GM19240 (cell line): ENCODE data around the gene LRFN4.
"Not testable (repeated sequence)": the region's sequence is repeated elsewhere in the genome, so short reads cannot be mapped to it uniquely, and the experiment has no call there.

ENCODE experiments used
- DNase-seq: peaks from one replicate; pipeline ENCODE4 v3.0.0; 2011; ENCODE audit warnings: low spot score; ENCODE audit not compliant: insufficient read length

LRFN4 gene

DNA sequence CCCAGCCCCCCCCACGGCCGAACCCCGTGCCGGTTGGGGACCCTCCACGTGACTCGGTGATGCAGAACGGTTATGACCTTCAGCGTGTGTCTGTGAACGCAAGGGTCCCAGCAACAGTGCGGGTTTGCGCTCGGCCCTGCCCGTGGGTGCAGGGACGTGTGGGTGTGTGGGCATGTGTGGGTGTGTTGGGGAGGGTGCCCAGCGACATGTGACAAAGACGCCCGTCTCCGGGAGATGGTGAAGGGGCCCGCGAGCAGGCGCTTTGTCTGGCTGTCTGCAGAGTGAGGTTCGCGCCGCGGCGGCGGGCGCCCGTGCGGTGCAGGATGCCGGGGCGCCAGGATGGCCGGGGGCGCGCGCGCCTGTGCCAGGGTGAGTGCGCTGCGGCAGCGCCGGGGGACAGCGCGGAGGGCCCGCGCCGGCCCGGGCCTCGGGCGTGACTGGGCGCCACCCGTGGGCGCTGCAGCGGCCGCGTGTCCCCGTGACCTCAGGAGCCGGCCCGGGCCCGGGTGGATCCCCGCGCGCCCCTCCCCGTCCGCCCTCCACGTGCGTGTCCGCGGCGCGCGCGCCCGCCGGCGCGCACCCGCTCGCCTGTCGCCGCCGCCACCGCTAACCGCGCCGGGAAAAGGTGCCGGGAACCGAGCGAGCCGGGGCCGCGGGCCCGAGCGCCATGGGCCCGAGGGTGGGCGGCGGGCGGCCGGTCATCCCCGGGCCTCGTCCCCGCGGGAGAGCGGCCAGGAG, at the start of gene LRFN4:
LRFN4 (plus strand) TSS at position 569 of the 738 bp plus-strand sequence. CDS start 681 bp downstream, outside the sequence.
- peak; percentile 45 for DNase-seq

DNA sequence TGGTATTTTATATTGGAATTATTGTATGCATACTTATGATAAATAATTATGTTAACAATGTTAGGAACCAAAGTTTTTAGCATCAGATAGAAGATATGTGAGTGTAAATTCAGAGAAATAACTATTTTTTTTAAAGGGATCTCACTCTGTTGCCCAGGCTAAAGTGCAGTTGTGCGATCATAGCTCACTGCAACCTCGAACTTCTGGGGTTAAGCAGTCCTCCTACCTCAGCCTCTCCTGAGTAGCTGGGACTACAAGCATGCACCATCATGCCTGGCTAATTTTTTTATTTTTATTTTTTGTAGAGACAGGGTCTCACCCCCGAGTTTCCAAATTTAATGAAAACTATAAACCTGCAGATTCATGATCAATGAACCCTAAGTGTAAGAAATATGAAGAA, 47.3 kb upstream of the LRFN4 start:
- no peak for DNase-seq

DNA sequence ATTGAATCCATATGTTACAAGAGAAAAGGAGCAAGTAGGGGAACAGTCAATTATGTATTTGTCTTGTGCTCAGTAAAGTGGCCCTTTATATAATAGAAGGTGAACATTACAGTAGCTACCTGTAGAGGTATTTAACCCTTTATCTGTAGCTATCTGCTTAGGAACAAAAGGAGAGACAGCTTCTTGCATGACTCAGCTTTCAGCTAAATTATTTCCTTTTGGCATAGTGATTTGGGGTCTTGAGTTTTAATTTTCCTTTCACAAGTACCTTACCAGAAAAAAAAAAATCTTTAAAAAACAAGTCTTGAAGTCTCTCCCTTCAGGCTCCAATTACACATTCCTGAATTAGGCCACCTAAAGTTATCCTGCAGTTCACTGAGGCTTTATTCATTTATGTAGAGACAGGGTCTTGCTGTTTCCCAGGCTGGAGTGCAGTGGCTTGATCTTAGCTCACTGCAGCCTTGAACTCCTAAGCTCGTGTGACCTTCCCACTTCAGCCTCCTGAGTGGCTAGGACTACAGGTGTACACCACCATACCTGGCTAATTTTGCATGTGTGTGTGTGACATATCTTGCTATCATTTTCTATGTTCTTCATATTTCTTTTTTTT, 46.2 kb upstream of the LRFN4 start:
- DNase-seq = no peak

DNA sequence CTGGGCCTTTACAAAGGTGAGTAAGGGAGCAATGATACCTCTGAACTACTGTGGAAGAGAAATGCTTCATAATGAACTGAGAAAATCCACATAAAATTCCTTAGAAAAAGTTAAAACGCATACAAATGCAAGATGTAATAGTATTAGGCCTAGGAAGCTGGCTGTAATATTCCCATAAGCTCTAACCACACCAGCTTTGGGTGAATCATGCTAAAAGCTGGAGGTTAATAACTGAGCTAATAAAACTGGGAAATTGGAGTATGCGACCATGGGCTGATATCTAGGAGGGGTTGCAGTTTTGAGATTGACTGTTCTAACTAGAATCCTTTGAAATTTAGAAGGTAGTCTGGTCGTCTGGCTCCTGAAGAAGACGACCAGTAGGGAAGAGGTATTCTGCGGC, 42.2 kb upstream of the LRFN4 start:
- no peak for DNase-seq

DNA sequence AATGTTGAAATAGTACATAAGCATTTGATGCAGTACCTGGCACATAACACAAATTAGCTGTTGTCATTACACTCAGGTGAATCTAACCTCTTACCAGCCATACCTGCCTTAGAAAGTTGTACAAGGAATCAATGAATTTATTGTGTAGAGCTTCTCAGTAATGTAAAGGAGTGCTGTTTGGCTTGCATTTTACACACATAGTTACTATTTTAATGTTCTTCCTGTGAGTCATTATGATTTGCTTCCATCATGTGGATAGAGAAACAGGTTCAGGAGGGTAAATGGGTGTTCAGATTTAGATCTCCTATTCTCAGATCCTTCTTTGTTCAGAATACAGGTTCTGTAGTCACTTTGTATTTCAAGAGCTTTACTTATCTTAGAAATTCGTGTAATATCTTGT, 41.2 kb upstream of the LRFN4 start:
- DNase-seq = no peak

DNA sequence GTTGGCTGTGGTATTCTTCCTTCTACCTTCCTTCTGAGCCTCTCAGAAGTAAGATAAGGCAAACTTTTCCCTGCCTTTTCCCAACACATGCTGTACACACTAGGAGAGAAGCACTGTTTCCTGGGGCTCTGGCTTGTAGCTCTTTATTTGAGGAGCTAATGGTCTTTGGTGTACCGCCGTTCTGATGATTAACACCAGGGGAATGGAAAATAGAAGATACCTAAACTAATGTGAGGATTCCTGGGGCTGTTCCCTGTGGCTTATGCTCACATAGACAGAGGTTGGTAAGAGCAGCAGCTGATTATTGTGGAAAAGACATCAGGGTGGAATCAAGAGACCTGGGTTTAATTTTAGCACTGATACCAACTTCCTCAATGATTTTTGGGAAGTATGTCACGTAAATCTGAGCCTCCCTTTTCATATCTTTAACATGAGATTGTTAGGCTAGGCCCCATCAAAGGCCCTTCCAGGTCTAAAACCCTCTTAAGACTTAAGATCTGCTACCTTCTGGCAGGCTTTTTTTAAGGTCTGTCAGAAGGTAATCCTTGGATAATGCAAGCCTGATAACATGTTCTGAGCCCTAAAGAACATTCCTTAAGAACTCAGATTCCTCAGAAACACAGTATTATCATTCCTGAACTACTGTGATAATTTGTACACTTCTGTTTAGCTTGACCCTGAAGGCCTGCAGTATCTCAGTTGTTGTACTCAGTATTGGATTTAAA, 38.5 kb upstream of the LRFN4 start:
- no peak for DNase-seq

DNA sequence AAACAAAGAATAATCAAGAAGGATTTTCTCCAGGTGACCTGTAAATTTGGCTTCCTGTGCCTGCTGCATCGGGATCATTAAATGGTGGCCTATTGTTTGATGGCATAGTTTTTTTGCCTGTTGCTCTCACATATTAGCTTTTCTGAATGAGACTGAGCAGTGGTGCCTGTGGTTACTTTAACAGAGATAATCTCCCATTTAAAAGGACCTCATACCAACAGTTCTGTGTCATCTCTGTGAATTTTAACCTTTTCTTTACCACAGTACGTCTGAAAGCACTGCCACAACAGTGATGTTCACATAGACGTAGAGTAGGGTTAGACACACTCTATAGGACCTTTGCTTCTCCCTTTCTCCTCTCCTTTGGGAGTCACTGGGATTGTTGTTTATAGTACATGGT, 36.5 kb upstream of the LRFN4 start:
- no peak for DNase-seq

DNA sequence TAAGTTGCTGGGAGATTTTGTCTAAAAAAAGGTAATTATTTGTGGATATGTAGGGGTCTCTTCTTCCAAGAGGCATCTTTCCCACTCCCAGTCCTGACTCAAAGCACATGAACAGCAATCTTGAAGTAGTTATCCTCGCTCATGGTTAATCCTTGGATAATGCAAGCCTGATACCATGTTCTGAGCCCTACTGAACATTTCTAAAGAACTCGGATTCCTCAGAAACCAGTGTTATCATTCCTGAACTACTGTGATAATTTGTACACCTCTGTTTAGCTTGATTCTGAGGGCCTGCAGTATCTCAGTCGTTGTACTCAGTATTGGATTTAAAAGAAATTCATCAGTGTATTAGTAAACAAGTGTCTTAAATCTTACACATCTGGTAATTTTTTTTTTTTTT, 36.0 kb upstream of the LRFN4 start:
- no peak for DNase-seq

DNA sequence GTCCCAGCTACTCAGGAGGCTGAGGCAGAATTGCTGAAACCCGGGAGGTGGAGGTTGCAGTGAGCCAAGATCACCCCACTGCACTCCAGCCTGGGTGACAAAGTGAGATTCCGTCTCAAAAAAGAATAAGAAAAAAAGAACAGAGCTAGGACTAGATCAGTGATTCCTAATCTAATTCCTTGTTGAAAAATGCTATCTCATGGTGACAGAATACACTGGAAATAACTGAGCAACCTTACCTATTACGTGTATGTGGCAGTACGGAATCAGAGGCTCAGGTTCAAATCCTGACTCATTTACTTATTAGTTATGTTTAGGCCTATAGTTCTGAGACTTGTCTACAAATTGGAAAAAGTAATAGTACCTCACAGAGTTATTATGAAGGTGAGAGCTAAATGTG, 33.2 kb upstream of the LRFN4 start:
- no peak for DNase-seq

DNA sequence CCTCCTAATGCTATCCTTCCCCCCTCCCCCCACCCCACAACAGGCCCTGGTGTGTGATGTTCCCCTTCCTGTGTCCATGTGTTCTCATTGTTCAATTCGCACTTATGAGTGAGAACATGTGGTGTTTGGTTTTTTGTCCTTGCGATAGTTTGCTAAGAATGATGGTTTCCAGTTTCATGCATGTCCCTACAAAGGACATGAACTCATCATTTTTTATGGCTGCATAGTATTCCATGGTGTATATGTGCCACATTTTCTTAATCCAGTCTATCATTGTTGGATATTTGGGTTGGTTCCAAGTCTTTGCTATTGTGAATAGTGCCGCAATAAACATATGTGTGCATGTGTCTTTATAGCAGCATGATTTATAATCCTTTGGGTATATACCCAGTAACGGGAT, 32.3 kb upstream of the LRFN4 start:
- not testable (repeated sequence) for DNase-seq

DNA sequence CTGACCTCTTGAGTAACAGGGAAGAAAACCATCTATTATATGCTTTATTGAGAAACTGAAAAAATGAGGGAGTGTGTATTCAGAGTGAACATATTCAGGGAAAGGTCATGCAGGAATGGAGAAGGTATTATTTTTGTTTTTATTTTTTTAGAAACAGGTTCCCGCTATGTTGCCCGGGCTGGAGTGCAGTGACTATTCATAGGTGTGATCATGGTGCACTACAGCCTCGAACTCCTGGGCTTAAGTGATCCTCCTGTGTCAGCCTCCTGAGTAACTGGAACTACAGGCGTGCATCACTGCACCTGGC, 22.4 kb upstream of the LRFN4 start:
- DNase-seq = no peak

DNA sequence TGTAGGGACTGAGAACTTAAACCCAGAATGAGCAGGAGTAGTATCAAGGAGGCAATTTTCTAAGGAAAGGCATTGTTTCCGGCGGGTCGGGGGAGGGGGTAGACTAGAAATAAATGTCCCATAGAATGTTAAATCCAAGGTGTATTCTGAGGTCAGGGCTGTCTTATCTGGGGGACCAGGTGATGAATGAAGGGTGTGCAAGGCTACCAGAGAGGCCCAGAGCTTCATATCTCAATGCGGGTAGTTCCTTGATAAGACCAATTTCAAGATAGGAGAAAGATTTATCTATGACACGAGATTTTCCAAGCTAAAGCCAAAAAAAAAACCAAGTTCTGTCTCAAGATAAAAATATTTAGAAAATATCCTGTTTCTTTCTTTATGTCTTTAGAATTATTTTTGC, 21.9 kb upstream of the LRFN4 start:
- no peak for DNase-seq

DNA sequence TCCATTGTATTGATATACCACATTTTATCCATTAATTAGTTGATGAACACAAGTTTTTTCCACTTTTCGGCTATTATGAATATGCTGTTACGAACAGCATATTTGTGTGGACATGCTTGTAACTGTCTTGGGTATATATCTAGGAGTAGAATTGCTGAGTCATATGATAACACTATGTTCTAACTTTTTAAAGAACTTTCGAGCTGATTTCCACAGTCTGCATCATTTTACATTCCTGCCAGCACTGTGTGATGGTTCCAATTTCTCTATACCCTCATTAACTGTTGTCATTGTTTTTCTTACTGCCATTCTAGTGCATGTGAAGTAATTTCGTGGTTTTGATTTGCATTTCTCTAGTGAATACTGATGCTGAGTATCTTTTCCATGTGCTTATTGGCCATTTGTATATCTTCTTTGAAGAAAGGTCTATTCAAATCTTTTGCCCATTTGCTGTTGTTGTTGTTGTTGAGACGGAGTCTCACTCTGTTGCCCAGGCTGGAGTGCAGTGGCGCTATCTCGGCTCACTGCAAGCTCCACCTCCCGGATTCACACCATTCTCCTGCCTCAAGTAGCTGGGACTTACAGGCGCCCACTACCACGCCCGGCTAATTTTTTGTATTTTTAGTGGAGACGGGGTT, 21.0 kb upstream of the LRFN4 start:
- no peak for DNase-seq

DNA sequence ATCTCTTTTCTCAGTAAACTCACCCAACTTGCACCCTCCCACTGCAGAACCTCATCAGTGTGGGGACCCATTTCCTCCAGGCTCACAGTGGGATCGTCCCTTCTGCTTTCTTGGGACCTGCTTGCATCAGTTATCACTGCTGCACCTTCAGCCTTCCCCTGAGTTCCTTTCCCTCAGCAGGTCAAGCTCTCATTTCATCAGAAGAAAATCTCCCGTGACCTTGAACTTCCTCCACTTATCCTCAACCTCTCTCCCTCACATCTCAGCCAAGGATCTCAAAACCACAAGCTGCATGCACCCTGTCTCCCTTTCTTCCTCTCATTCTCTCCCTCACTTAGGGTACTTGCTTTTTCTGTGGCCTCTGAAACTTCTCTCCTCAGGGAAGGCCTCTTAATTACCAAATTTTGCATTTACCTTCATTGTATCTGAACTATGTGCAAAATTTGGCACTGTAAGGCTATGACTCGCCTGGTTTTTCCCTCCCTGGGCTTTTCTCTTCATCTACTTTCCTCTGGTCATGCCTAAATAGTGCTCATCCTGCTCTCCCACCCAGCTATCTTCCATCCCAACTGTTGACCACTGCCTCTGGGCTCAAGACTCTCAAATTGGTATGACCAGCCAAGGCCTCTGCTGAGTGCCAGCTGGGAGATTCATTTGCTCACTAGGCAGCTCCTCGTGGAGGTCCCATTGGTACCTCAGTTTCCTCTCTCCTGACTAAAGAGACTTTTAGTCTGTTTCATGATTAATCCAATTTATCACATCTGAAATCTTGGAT, 16.4 kb upstream of the LRFN4 start:
- DNase-seq = no peak

DNA sequence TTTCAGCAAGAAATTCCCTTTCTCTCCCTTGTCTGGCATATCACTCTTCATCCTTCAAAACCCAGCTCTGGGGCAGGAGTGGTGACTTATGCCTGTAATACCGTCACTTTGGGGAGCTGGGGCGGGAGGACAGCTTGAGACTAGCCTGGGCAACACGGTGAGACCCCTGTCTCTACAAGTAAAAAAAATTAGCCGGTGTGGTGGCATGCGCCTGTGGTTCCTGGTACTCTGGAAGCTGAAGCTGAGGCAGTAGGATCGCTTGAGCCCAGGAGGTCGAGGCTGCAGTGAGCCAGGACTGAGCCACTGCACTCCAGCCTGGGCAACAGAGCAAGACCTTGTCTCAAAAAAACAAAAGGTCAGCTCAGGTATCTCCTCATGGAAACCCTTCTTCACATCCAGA, 15.0 kb upstream of the LRFN4 start:
- no peak for DNase-seq

DNA sequence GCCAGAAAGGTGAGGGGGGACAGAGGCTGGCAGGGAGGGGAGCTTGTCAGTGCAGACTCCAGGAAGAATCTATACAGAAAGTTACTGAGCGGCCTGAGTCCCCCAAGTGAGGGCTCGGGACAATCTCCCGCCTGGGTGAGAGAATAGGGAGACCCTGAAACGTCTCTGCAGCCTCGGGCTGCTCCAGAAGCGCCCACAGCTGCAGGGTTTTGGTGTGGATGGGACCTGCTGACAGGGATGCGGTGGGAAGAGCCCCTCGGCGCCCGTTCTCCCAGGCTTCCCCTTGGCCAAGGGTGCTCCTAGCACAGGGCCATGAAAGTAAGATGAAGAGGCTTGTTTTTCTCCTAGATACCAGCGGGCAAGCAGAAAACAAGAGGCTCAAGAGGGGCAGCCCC, 14.4 kb upstream of the LRFN4 start:
- DNase-seq = no peak

DNA sequence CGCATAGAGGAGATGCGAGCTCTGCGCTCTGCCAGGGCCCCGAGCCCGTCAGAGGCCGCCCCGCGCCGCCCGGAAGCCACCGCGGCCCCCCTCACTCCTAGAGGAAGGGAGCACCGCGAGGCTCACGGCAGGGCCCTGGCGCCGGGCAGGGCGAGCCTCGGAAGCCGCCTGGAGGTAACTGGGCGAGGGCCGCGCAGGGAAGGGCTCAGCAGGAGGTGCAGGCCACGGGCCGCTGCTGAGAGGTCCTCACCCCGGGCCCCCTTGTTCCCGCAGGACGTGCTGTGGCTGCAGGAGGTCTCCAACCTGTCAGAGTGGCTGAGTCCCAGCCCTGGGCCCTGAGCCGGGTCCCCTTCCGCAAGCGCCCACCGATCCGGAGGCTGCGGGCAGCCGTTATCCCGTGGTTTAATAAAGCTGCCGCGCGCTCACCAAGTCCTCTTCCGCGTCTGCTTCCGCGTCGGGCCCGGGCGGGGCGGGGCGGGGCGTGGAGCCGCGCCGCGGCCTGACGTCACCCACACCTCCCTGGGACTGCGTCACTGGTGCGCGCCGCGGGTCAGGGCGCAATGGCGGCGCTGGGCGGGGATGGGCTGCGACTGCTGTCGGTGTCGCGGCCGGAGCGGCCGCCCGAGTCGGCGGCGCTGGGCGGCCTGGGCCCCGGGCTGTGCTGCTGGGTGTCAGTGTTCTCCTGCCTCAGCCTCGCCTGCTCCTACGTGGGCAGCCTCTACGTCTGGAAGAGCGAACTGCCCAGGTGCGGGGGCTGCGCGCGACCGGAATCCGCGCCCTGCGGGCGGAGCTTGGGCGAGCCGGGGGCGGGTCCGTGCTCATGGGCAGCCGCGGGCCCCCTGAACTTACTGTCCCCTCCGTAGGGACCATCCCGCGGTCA, 13.7 kb upstream of the LRFN4 start, which contains the start of gene RCE1:
RCE1 (plus strand) TSS at position 546 of the 880 bp plus-strand sequence; CDS start at position 561, 15 bp downstream.
- peak; percentile 88 for DNase-seq

DNA sequence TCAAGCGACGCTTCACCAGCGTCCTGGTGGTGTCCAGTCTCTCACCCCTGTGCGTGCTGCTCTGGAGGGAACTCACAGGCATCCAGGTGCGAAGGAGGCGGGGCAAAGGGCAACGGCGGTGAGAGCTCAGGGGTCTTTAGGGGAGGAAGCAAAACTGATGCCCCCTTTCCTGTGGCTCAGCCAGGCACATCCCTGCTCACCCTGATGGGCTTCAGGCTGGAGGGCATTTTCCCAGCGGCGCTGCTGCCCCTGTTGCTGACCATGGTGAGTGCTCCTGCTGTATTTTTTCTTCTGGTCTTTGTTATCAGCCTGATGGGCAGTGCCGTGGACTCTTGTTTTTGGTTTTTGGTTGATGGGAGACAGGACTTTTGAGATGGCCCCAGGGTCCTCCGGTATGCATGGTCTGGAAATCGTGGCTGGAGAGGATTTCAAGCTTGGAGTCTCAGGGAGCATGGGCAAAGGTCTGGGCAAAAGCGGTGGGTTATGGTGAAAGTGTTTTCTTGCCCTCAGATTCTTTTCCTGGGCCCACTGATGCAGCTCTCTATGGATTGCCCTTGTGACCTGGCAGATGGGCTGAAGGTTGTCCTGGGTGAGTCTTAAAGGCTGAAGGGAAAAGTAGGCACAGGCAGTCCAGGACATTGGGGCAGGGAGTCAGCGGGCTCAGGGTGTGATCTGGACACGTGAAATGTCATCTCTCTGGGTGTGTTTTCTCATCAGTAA, 12.9 kb upstream of the LRFN4 start:
- no peak for DNase-seq

DNA sequence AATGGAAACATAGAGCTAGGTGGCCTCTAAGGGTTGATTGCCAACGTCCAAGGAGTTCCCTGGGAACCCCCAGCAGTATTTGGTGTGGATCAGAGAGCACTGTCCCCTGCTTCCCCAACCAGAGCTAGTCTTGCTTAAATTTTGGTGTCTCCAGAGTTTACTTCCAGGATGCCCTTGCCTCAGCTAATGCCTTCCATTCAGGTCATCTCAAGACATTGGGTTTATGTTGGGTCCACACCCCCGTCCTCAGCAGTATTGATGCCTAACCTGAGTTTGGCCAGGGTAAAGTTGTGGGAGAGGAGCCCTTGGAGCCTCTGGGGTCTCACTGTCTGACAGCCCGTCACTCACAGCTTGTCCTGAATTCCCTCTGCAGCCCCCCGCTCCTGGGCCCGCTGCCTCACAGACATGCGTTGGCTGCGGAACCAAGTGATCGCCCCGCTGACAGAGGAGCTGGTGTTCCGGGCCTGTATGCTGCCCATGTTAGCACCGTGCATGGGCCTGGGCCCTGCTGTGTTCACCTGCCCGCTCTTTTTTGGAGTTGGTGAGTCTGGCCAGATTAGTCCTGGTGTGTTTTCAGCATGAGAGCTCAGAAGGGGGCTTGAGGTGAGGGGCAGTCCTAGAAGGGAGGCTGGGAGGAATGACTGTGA, 12.2 kb upstream of the LRFN4 start:
- DNase-seq = no peak
